Trophoblast cell (in vitro differentiated cells and primary cell): ENCODE results near the gene ECSCR.

ENCODE experiments used
- DNase-seq, 2 donors: peaks; one replicate each; pipeline ENCODE4 v3.0.0-alpha.2; 2016
- H2AFZ ChIP-seq: 2 replicates; pipeline ENCODE4 v1.6.1; 2013; ENCODE audit warnings: low read length, moderate library complexity, mild to moderate bottlenecking; ENCODE audit not compliant: insufficient read depth, poor library complexity
- H2AK5ac ChIP-seq: 2 replicates; pipeline ENCODE4 v1.6.1; 2013; ENCODE audit warnings: mild to moderate bottlenecking, low read length
- H2BK120ac ChIP-seq: 2 replicates; pipeline ENCODE4 v1.6.1; 2013; ENCODE audit warnings: low read length, mild to moderate bottlenecking, moderate library complexity; ENCODE audit not compliant: insufficient read depth, poor library complexity
- H2BK12ac ChIP-seq: 2 replicates; pipeline ENCODE4 v1.6.1; 2013; ENCODE audit warnings: mild to moderate bottlenecking, low read length, moderate library complexity
- H2BK5ac ChIP-seq: 2 replicates; pipeline ENCODE4 v1.6.1; 2013; ENCODE audit warnings: low read length, low read depth, moderate library complexity, mild to moderate bottlenecking; ENCODE audit not compliant: poor library complexity
- H3K14ac ChIP-seq: 2 replicates; pipeline ENCODE4 v1.6.1; 2013; ENCODE audit warnings: mild to moderate bottlenecking, low read length
- H3K18ac ChIP-seq: 2 replicates; pipeline ENCODE4 v1.6.1; 2013; ENCODE audit warnings: mild to moderate bottlenecking, low read length
- H3K23ac ChIP-seq: 2 replicates; pipeline ENCODE4 v1.6.1; 2013; ENCODE audit warnings: low read length
- H3K27ac ChIP-seq: 2 replicates; pipeline ENCODE4 v1.5.1; 2013; ENCODE audit warnings: low read depth, mild to moderate bottlenecking, inconsistent platforms, low read length, moderate library complexity
- H3K27me3 ChIP-seq: 2 replicates; pipeline ENCODE4 v1.6.1; 2013; ENCODE audit warnings: inconsistent platforms, mild to moderate bottlenecking, low read length, moderate library complexity; ENCODE audit not compliant: insufficient read depth
- H3K36me3 ChIP-seq, 2 experiments: 1 replicate in 1 of 2; 2 replicates in 1 of 2; pipeline ENCODE4 v1.6.1; 2013; ENCODE audit warnings: low read length in 2 of 2, mild to moderate bottlenecking in 2 of 2, moderate library complexity in 1 of 2; ENCODE audit not compliant: insufficient read depth in 2 of 2, control insufficient read depth in 1 of 2
- H3K4ac ChIP-seq: 2 replicates; pipeline ENCODE4 v1.6.1; 2013; ENCODE audit warnings: low read depth, mild to moderate bottlenecking, low read length, moderate library complexity
- H3K4me1 ChIP-seq, 2 experiments: 1 replicate in 1 of 2; 2 replicates in 1 of 2; pipeline ENCODE4 v1.6.1; 2013; ENCODE audit warnings: low read length in 2 of 2, mild to moderate bottlenecking in 2 of 2, moderate library complexity in 1 of 2; ENCODE audit not compliant: insufficient read depth in 2 of 2, control insufficient read depth in 1 of 2
- H3K4me2 ChIP-seq: 2 replicates; pipeline ENCODE4 v1.6.1; 2013; ENCODE audit warnings: inconsistent platforms, mild to moderate bottlenecking, low read length, moderate library complexity
- H3K4me3 ChIP-seq: 2 replicates; pipeline ENCODE4 v1.5.1; 2013; ENCODE audit warnings: mild to moderate bottlenecking, low read depth, low read length, inconsistent platforms
- H3K79me1 ChIP-seq: one replicate; pipeline ENCODE4 v1.6.1; 2013; ENCODE audit warnings: low read length
- H3K79me2 ChIP-seq: 2 replicates; pipeline ENCODE4 v1.6.1; 2013; ENCODE audit warnings: low read length, mild to moderate bottlenecking; ENCODE audit not compliant: control insufficient read depth, insufficient read depth, poor library complexity
- H3K9ac ChIP-seq: 2 replicates; pipeline ENCODE4 v1.6.1; 2013; ENCODE audit warnings: mild to moderate bottlenecking, low read length
- H3K9me3 ChIP-seq: 2 replicates; pipeline ENCODE4 v1.6.1; 2013; ENCODE audit warnings: low read depth, mild to moderate bottlenecking, control low read depth, inconsistent platforms, low read length; ENCODE audit not compliant: insufficient read depth
- H4K12ac ChIP-seq: 2 replicates; pipeline ENCODE4 v1.6.1; 2013; ENCODE audit warnings: low read depth, mild to moderate bottlenecking, low read length, moderate library complexity
- H4K8ac ChIP-seq: 2 replicates; pipeline ENCODE4 v1.6.1; 2013; ENCODE audit warnings: low read depth, mild to moderate bottlenecking, low read length, moderate library complexity
- H4K91ac ChIP-seq: one replicate; pipeline ENCODE4 v1.6.1; 2013; ENCODE audit warnings: low read depth, mild to moderate bottlenecking, low read length, moderate library complexity
- WGBS: extraction: QIAGEN DNeasy Blood & Tissue Kit; methylation state at CpG from one replicate; pipeline ENCODE4 v1.1.7; 2013; ENCODE audit warnings: missing lambda C conversion rate; ENCODE audit not compliant: insufficient read length, insufficient coverage; ENCODE audit errors: extremely low coverage; 5-methylcytosine and 5-hydroxymethylcytosine counted together

ECSCR gene

DNA sequence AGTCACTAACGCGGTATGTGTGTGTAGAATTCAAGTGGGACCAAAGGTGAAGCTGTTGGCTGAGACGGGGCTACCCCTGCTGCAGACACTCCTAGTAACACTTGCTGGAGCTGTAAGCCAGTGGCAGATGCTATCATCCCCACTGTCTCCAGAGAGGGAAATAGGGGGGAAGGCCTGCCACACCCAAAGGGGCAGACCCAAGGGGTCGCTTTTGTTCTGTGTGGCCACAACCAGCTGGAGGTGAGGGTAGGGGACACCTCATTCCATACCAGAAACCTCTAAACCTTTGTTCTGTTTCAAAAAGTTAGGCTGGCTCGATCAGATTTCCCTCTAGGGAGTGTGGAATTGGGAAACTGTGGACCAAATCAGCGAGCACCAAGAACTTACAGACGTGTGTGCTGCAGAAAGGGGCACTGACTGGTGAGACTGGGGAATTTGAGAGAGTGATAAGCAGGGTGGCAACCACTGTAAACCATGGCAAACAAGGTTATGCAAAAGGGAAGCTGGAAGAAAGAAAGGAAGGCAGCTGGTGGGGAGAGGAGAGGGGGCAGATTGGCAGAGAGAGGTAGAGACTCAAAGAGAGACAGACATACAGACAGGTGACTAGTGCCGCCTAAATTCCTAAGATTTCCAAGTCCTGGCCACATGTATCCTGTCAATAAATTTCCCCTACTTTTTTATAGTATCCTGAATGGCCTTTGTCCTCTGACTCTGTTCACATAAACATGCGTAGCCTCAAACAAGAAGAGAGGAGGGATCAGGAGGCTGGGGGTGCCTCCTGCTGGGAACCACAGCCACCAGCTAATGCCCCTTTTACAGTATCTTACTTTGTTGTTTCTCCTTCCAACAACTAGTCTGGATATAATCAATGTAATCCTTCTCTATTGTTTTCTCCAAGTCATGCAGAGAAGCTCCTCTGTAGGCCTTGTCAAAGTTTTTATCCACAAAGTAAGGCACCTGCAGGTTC, 43.0 kb downstream of the ECSCR start:
- H2BK120ac ChIP-seq, result no peak overlapping the region
- H3K4ac ChIP-seq, result no peak overlapping the region

GRCh38 chr5:139418793-139419192, 43.8 kb downstream of the ECSCR start:
- DNase-seq, result no peak
- Histone ChIP-seq H3K4me2 (no peak overlapping the region), H2AFZ (no peak overlapping the region), H3K23ac (no peak overlapping the region), H2AK5ac (no peak overlapping the region), H3K79me1 (no peaks in the 10 kb centered on the region), H3K4me1 (no peaks in the 10 kb centered on the region), H3K79me2 (no peaks in the 10 kb centered on the region), H3K9ac (no peak overlapping the region), H3K36me3 (peaks cover 0 to 5% of the 10 kb centered on the region in 2 experiments), H2BK5ac (no peak overlapping the region), H3K27ac (no peak overlapping the region), H3K4me3 (no peak overlapping the region), H4K12ac (no peak overlapping the region), H3K18ac (no peak overlapping the region), H3K4ac (no peak overlapping the region), H4K91ac (no peak overlapping the region), H2BK120ac (no peak overlapping the region), H3K27me3 (no peaks in the 10 kb centered on the region), H4K8ac (no peak overlapping the region), H2BK12ac (no peak overlapping the region), H3K9me3 (no peaks in the 10 kb centered on the region), H3K14ac (no peak overlapping the region)
- no CpG with 5 or more reads among the region's 1 CpG for WGBS

More for the DNA sequence above, 43.0 kb downstream of the ECSCR start:
- no peak overlapping the region for H3K9ac ChIP-seq
- peaks cover 2 to 5% of the 10 kb centered on the region in 2 experiments for H3K36me3 ChIP-seq
- no peaks in the 10 kb centered on the region for H3K9me3 ChIP-seq
- H3K79me2 ChIP-seq, result no peaks in the 10 kb centered on the region
- H2BK12ac ChIP-seq, result no peak overlapping the region
- H3K79me1 ChIP-seq, result no peaks in the 10 kb centered on the region
- no peak overlapping the region for H2BK5ac ChIP-seq
- H3K4me2 ChIP-seq, result no peak overlapping the region
- H4K8ac ChIP-seq, result no peak overlapping the region
- H4K91ac ChIP-seq, result no peak overlapping the region
- no peak overlapping the region for H3K27ac ChIP-seq
- H3K18ac ChIP-seq, result no peak overlapping the region
- no peak for DNase-seq
- no peak overlapping the region for H4K12ac ChIP-seq
- no peaks in the 10 kb centered on the region for H3K27me3 ChIP-seq
- H2AK5ac ChIP-seq, result no peak overlapping the region
- H2AFZ ChIP-seq, result no peak overlapping the region
- H3K4me3 ChIP-seq, result no peak overlapping the region
- no peak overlapping the region for H3K14ac ChIP-seq
- H3K4me1 ChIP-seq, result no peaks in the 10 kb centered on the region
- WGBS, result no CpG with 5 or more reads among the region's 9 CpGs
- no peak overlapping the region for H3K23ac ChIP-seq

DNA sequence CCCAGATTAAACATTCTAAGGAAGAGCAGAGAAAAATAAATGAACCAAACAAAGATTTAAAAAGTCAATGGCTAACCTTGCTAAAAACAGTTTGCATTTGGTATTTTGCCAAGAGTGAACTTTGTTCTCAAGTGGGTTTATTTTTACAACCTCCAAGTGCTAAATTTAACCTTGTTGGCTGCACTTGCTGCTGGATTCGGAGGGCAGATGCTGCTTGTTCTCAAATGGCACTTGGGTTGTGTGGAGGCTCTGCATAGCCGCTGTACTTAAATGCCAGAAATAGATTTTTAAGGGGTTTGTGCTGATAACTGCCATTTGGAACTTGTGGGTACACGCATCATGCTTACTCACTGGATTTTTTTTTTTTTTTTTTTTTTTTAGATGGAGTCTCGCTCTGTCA, 45.3 kb downstream of the ECSCR start:
- H4K12ac ChIP-seq, result no peak overlapping the region
- H3K36me3 ChIP-seq, result peaks cover 2 to 5% of the 10 kb centered on the region in 2 experiments
- H3K4me2 ChIP-seq, result no peak overlapping the region
- H3K4ac ChIP-seq, result no peak overlapping the region
- H3K79me2 ChIP-seq, result no peaks in the 10 kb centered on the region
- H3K27me3 ChIP-seq, result no peaks in the 10 kb centered on the region
- H4K91ac ChIP-seq, result no peak overlapping the region
- H2BK120ac ChIP-seq, result no peak overlapping the region
- WGBS, result no CpG with 5 or more reads among the region's 4 CpGs
- DNase-seq, result no peak
- no peak overlapping the region for H2AK5ac ChIP-seq
- no peaks in the 10 kb centered on the region for H3K4me1 ChIP-seq
- no peak overlapping the region for H3K4me3 ChIP-seq
- no peaks in the 10 kb centered on the region for H3K9me3 ChIP-seq
- no peak overlapping the region for H2AFZ ChIP-seq
- no peak overlapping the region for H3K27ac ChIP-seq
- H3K14ac ChIP-seq, result no peak overlapping the region
- no peak overlapping the region for H2BK5ac ChIP-seq
- H3K18ac ChIP-seq, result no peak overlapping the region
- no peak overlapping the region for H2BK12ac ChIP-seq
- H4K8ac ChIP-seq, result no peak overlapping the region
- no peak overlapping the region for H3K9ac ChIP-seq
- H3K23ac ChIP-seq, result no peak overlapping the region
- H3K79me1 ChIP-seq, result no peaks in the 10 kb centered on the region

GRCh38 chr5:139416651-139417050, 45.9 kb downstream of the ECSCR start:
- no peak overlapping the region for H4K12ac ChIP-seq
- no peak overlapping the region for H2BK120ac ChIP-seq
- no peak overlapping the region for H2AFZ ChIP-seq
- no peak overlapping the region for H2BK12ac ChIP-seq
- no CpG with 5 or more reads among the region's 9 CpGs for WGBS
- H3K4me1 ChIP-seq, result no peaks in the 10 kb centered on the region
- no peaks in the 10 kb centered on the region for H3K79me1 ChIP-seq
- H3K18ac ChIP-seq, result no peak overlapping the region
- no peaks in the 10 kb centered on the region for H3K79me2 ChIP-seq
- no peaks in the 10 kb centered on the region for H3K9me3 ChIP-seq
- H3K4me2 ChIP-seq, result no peak overlapping the region
- H3K36me3 ChIP-seq, result peaks cover 2 to 5% of the 10 kb centered on the region in 2 experiments
- H4K8ac ChIP-seq, result no peak overlapping the region
- no peak overlapping the region for H2BK5ac ChIP-seq
- H3K27me3 ChIP-seq, result no peaks in the 10 kb centered on the region
- no peak overlapping the region for H3K4me3 ChIP-seq
- DNase-seq, result no peak
- H3K14ac ChIP-seq, result no peak overlapping the region
- no peak overlapping the region for H3K4ac ChIP-seq
- H3K9ac ChIP-seq, result no peak overlapping the region
- H3K23ac ChIP-seq, result no peak overlapping the region
- no peak overlapping the region for H3K27ac ChIP-seq
- no peak overlapping the region for H2AK5ac ChIP-seq
- no peak overlapping the region for H4K91ac ChIP-seq
